RCC 7860 (cell line): ENCODE data around the gene TUBA1B.
"Not testable (repeated sequence)": the region's sequence is repeated elsewhere in the genome, so short reads cannot be mapped to it uniquely, and the experiment has no call there.

Source experiments
- DNase-seq: peaks from one replicate; pipeline ENCODE4 v3.0.0-alpha.2; 2015; ENCODE audit warnings: low spot score
- FAIRE-seq: peaks from 2 replicates; lab custom pipeline; 2012; peaks lifted over from hg19 to GRCh38; lab: Jason Lieb, UNC

TUBA1B gene

GRCh38 chr12:49131051-49131893 lies at the start of gene TUBA1B:
TUBA1B (minus strand) TSS chr12:49131395; CDS start chr12:49131300, 95 bp downstream.
- no peak for FAIRE-seq
- DNase-seq, result peak; percentile 75

- DNase-seq (no peak), FAIRE-seq (no peak)
Measured at GRCh38 chr12:49174218-49174617, 43.0 kb upstream of the TUBA1B start.

- FAIRE-seq (no peak), DNase-seq (no peak)
Measured at GRCh38 chr12:49170924-49171323, 39.7 kb upstream of the TUBA1B start.

GRCh38 chr12:49165114-49165513 lies 33.9 kb upstream of the TUBA1B start:
- DNase-seq (no peak), FAIRE-seq (no peak)

- FAIRE-seq, DNase-seq: not testable (repeated sequence)
Measured at GRCh38 chr12:49161901-49162300, 30.7 kb upstream of the TUBA1B start.

GRCh38 chr12:49161092-49161795 lies 30.0 kb upstream of the TUBA1B start:
- DNase-seq, result no peak
- FAIRE-seq, result no peak

DNA sequence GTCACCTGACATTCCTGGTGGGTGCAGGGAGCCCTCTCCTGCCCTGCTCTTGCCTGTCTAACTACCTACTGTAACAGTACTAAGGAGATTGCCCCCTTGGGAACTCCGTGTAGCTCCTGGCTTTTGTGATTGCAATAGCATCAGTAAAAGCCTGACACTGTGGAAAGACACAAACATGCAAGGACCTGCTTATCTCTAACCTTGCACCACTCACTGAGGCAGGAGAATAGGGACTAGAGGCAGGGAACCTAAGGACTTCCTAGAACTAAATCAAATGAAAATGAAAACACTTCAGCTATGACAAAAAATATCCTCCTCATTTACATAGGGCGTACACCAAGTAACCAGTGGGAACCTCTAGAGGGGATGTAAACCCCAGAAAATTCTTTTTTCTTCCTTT lies 29.2 kb upstream of the TUBA1B start:
- DNase-seq, result no peak
- no peak for FAIRE-seq

DNA sequence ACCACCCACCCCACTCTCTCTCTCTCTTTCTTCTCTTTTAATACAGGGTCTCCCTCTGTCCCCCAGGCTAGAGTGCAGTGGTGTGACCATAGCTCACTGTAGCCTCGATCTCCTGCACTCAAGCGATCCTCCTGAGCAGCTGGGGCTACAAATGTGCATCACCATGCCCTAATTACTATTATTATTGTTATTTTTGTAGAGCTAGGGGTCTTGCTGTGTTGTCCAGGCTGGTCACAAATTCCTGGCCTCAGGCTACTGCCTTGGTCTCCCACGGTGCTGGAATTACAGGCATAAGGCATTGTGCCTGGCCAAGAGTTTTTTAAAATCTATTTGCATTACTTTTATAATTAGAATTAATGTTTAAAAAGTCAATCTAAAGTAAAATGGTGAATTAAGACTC lies 23.0 kb upstream of the TUBA1B start:
- DNase-seq (no peak), FAIRE-seq (no peak)

DNA sequence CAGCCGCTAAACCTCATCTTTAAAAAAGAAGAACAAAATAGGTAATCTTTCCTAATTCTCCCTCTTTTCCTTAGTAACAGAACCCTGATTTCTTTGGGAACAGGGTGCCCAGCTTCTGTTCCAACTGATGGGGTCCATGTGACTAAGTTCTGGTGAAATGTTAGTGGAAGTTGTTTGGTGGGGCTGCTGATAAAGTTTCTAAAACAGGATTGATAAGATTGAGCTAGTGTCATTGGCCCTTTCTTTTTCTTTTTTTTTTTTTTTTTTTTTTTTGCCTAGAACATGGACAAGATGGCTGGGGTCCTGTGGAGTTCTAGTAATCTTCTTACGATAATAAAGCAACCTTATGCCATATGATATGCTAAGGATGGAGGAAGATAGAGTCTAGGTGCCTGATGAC lies 16.2 kb upstream of the TUBA1B start:
- FAIRE-seq, result no peak

GRCh38 chr12:49146406-49146805 lies 15.2 kb upstream of the TUBA1B start:
- no peak for FAIRE-seq
- DNase-seq, result no peak

More for the DNA sequence above, 16.2 kb upstream of the TUBA1B start:
- no peak for DNase-seq

DNA sequence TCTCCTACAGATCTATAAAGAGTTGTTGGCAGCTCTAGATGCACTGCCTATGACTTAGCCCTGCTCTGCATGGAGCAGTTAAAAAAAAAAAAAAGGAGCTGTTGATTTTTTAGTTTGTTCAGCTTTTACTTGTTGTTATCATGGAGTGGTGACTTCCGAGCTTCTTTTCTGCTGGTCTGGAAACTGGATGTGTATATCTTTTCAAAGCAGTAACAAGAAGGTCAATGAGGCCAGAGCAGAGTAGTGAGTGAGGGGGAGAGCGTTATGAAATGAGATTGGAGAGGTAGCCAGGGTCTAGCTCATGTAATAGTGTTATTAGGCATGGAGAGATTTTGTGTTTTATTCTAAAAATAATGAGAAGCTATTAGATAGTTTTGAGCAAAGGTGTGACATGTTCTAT lies 13.2 kb upstream of the TUBA1B start:
- FAIRE-seq (no peak), DNase-seq (no peak)

GRCh38 chr12:49138999-49139398 lies 7.8 kb upstream of the TUBA1B start:
- FAIRE-seq (no peak), DNase-seq (no peak)

DNA sequence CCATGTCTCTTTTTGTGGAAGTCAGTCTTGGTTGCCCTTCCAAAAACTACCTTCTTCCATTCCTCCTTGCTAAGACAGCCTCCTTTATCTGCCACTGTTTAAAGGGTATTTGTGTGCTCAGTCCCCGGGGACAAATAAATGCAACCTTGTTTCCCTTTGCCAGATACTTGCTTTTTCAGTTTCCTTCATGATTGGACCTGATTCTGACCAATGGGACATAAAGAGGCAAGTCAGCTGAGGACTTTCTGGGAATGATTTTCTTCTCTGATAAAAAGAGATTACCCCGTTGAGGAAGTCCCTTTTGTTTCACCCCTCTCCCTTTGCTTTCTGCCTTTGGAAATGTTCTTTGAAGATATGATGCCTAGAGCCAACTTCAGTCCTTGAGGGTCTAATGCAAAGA lies 7.4 kb upstream of the TUBA1B start:
- DNase-seq, result no peak
- FAIRE-seq, result no peak

- no peak for DNase-seq
- no peak for FAIRE-seq
Measured at GRCh38 chr12:49137476-49137875, 6.3 kb upstream of the TUBA1B start.

DNA sequence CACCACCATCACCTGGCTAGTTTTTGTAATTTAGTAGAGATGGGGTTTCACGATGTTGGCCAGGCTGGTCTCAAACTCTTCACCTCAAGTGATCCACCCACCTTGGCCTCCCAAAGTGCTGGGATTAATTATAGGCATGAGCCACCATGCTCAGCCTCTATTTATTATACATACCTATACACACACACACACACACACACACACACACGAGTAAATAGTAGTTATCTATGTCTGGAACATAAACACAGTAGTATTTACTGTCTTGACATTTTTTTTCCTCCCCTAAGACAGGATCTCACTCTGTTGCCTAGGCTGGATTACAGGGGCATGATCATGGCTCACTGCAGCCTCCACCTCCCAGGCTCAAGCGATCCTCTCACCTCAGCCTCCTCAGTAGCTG lies 5.8 kb upstream of the TUBA1B start:
- DNase-seq, FAIRE-seq: not testable (repeated sequence)

GRCh38 chr12:49133590-49133989 lies 2.4 kb upstream of the TUBA1B start:
- no peak for DNase-seq
- FAIRE-seq, result no peak

DNA sequence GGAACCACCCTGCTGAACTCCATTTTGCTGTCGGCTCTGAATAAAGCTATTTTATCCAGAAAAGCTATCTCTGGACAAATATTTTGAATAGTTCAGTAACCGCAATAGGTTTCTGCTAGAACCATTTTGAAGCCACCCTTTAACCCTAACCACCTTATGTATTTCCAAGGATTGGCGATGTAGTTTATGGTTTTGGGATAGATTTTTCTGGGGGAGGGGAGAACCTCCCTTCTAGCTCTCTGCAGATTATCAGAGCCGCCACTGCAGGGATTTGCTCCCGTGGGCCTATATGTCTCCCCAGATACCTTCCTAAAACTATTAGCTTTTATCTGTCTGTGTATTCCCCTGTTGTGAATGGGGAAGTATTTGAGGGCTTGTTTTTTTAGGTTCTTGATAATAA lies 1.8 kb upstream of the TUBA1B start:
- DNase-seq (no peak), FAIRE-seq (no peak)

DNA sequence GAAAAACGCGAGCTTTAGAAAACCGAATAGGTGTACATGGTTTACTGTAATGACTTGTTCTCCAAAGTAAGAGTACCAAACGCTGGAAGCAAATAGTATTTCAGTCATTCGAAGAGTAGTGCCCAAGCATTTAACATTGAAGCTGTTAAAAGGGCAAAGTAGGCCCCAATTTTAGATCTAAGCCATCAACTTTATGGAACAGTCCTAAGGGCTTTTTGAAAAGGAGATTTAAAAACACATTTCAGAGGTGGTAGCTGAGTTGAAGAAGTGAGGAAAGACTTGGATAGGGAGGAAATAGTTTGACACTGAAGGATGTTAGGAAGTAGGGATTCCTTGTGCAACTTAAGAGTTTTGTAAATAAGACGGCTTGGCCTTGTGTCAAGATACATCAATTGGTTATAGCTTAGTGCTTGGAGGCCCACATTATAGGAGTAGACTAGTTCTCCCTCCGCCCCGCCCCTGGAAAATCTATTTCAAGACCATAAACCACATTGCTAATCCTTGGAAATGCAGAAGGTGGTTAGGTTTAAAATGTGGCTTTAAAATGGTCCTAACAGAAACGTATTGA lies 783 bp upstream of the TUBA1B start:
- DNase-seq (no peak), FAIRE-seq (no peak)

DNA sequence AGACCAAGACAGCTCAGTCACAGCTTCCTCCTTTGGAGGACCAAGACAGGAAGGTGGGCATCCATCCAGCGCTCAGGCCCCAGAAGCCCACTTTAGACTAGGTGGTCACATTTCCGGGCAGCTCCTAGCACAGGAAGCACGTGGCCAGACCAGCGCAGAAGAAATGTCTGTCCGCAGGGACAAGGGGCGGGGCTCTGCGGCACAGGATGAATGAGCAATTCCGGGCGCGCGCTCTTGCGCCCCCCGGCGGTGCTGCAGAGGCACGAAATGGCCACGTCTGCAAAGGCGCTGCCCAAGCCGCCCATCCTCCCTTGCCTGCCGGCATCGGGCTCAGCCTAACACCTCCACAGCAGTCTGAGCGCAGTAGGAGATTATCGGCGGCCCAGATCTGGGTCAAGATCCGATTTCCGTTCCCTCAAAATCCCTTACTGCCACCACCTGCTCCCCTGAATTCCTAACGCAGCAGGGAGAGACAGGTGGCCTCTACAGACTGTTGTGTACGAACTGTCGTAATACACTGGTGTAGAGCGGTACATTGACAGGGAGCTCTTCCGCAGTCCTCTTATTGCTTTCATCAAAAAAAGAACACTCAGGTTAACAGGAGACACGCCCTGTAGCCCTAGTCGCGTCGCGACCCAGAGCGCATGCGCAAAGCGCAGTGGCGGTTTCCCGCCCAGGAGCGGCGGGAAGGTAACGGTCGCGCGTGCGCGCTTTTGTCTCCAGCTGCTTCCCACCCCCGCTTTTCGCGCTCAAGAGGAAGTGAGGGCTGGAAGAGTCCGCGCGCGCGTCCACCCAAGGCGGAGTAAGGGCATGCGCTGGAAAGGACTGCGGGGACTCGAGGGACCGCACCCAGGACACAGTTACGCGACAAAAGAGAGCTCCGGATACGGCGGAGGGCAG lies 794 bp downstream of the TUBA1B start:
- no peak for FAIRE-seq
- DNase-seq, result peak; percentile 86

- no peak for DNase-seq
Measured at GRCh38 chr12:49129332-49130150, 1.7 kb downstream of the TUBA1B start.

More at GRCh38 chr12:49129332-49130150, 1.7 kb downstream of the TUBA1B start:
- no peak for FAIRE-seq
